H9 (cell line): ENCODE measurements around the gene RALGAPA2. TPM values are rescaled to one million over a fixed set of nuclear protein-coding genes. Genes with fewer than 3 reads are reported as not detected.

Experiments
- DNase-seq: peaks from one replicate; pipeline ENCODE4 v3.0.0-alpha.2; 2017
- H2AFZ ChIP-seq: one replicate; pipeline ENCODE4 v1.6.1; 2013; ENCODE audit warnings: mild to moderate bottlenecking, low read length, control low read depth, moderate library complexity
- H2AK5ac ChIP-seq: 2 replicates; pipeline ENCODE4 v1.6.1; 2013; ENCODE audit warnings: low read length, control low read depth, mixed read lengths; ENCODE audit not compliant: insufficient read length
- H2BK120ac ChIP-seq: one replicate; pipeline ENCODE4 v1.6.1; 2013; ENCODE audit warnings: low read depth, mild to moderate bottlenecking, low read length, control low read depth, inconsistent platforms; ENCODE audit not compliant: poor library complexity, severe bottlenecking
- H2BK12ac ChIP-seq: 2 replicates; pipeline ENCODE4 v1.6.1; 2013; ENCODE audit warnings: low read length, control low read depth, mixed read lengths, low read depth; ENCODE audit not compliant: insufficient read length
- H2BK15ac ChIP-seq: 2 replicates; pipeline ENCODE4 v1.6.1; 2013; ENCODE audit warnings: low read depth, low read length, control low read depth
- H2BK20ac ChIP-seq: one replicate; pipeline ENCODE4 v1.6.1; 2013; ENCODE audit warnings: low read depth, mild to moderate bottlenecking, low read length, control low read depth, inconsistent platforms; ENCODE audit not compliant: poor library complexity, severe bottlenecking
- H2BK5ac ChIP-seq: 2 replicates; pipeline ENCODE4 v1.6.1; 2013; ENCODE audit warnings: low read length, control low read depth, mixed read lengths; ENCODE audit not compliant: insufficient read length
- H3K14ac ChIP-seq: 2 replicates; pipeline ENCODE4 v1.6.1; 2013; ENCODE audit warnings: low read length, control low read depth; ENCODE audit not compliant: insufficient read depth
- H3K18ac ChIP-seq: 2 replicates; pipeline ENCODE4 v1.6.1; 2013; ENCODE audit warnings: low read depth, mild to moderate bottlenecking, mixed read lengths, low read length, control low read depth; ENCODE audit not compliant: insufficient read length
- H3K23ac ChIP-seq: 2 replicates; pipeline ENCODE4 v1.6.1; 2013; ENCODE audit warnings: low read length, control low read depth, mixed read lengths, low read depth; ENCODE audit not compliant: insufficient read length
- H3K23me2 ChIP-seq: 2 replicates; pipeline ENCODE4 v1.6.1; 2013; ENCODE audit warnings: low read depth, mild to moderate bottlenecking, mixed read lengths, low read length, control low read depth; ENCODE audit not compliant: insufficient read length, poor library complexity, severe bottlenecking
- H3K27ac ChIP-seq: 2 replicates; pipeline ENCODE4 v1.5.1; 2013; ENCODE audit warnings: low read length, control low read depth, mixed read lengths, low read depth; ENCODE audit not compliant: insufficient read length
- H3K27me3 ChIP-seq: 2 replicates; pipeline ENCODE4 v1.6.1; 2013; ENCODE audit warnings: low read length, control low read depth, inconsistent platforms; ENCODE audit not compliant: insufficient read depth
- H3K4ac ChIP-seq: 2 replicates; pipeline ENCODE4 v1.6.1; 2013; ENCODE audit warnings: low read depth, mild to moderate bottlenecking, control low read depth, inconsistent platforms, low read length, moderate library complexity
- H3K4me1 ChIP-seq: 2 replicates; pipeline ENCODE4 v1.6.1; 2013; ENCODE audit warnings: low read length, control low read depth, inconsistent platforms; ENCODE audit not compliant: insufficient read depth
- H3K4me2 ChIP-seq: 2 replicates; pipeline ENCODE4 v1.6.1; 2013; ENCODE audit warnings: low read length, control low read depth, mixed read lengths; ENCODE audit not compliant: insufficient read length, insufficient read depth
- H3K56ac ChIP-seq: 2 replicates; pipeline ENCODE4 v1.6.1; 2013; ENCODE audit warnings: low read depth, mild to moderate bottlenecking, mixed read lengths, low read length, control low read depth; ENCODE audit not compliant: insufficient read length
- H3K79me1 ChIP-seq: 2 replicates; pipeline ENCODE4 v1.6.1; 2013; ENCODE audit warnings: low read depth, mild to moderate bottlenecking, moderate library complexity, low read length, control low read depth, inconsistent platforms; ENCODE audit not compliant: insufficient read depth, poor library complexity, severe bottlenecking
- H3K79me2 ChIP-seq: 2 replicates; pipeline ENCODE4 v1.6.1; 2013; ENCODE audit warnings: low read length, control low read depth, inconsistent platforms; ENCODE audit not compliant: insufficient read depth
- H3K9ac ChIP-seq: 2 replicates; pipeline ENCODE4 v1.6.1; 2013; ENCODE audit warnings: low read length, control low read depth, mixed read lengths; ENCODE audit not compliant: insufficient read length; ENCODE audit errors: extremely low read depth
- H3K9me3 ChIP-seq: one replicate; pipeline ENCODE4 v1.6.1; 2013; ENCODE audit warnings: low read depth, low read length, inconsistent platforms; ENCODE audit not compliant: control insufficient read depth
- H3T11ph ChIP-seq: one replicate; pipeline ENCODE4 v1.6.1; 2013; ENCODE audit warnings: mild to moderate bottlenecking, low read length, control low read depth, inconsistent platforms
- H4K20me1 ChIP-seq: one replicate; pipeline ENCODE4 v1.6.1; 2013; ENCODE audit not compliant: control insufficient read depth, insufficient read length, insufficient read depth
- H4K5ac ChIP-seq: 2 replicates; pipeline ENCODE4 v1.6.1; 2013; ENCODE audit warnings: low read depth, mild to moderate bottlenecking, mixed read lengths, low read length, control low read depth; ENCODE audit not compliant: insufficient read length
- H4K8ac ChIP-seq: replicated peaks from 2 replicates; pipeline ENCODE4 v1.6.1; 2013; ENCODE audit warnings: low read length, control low read depth, mixed read lengths, low read depth; ENCODE audit not compliant: insufficient read length
- H4K91ac ChIP-seq: 2 replicates; pipeline ENCODE4 v1.6.1; 2013; ENCODE audit warnings: low read depth, mild to moderate bottlenecking, moderate library complexity, mixed read lengths, low read length, control low read depth; ENCODE audit not compliant: insufficient read length
- H3K27ac Mint-ChIP-seq, 3 experiments: 2 replicates in 2 of 3; 3 replicates in 1 of 3; pipeline ENCODE4 v1.8.0; 2020 to 2021; ENCODE audit warnings: mixed read lengths in 3 of 3, mild to moderate bottlenecking in 1 of 3, moderate library complexity in 1 of 3
- H3K27me3 Mint-ChIP-seq: 2 replicates; pipeline ENCODE4 v1.8.0; 2021; ENCODE audit warnings: low read depth, mild to moderate bottlenecking, moderate library complexity, mixed read lengths
- H3K36me3 Mint-ChIP-seq, 3 experiments: 2 replicates in 2 of 3; 3 replicates in 1 of 3; pipeline ENCODE4 v1.8.0; 2020 to 2021; ENCODE audit warnings: low read depth in 3 of 3, mixed read lengths in 3 of 3; ENCODE audit not compliant: insufficient read depth in 1 of 3
- H3K4me1 Mint-ChIP-seq, 2 experiments: 2 replicates each; pipeline ENCODE4 v1.8.0; 2020; ENCODE audit warnings: mixed read lengths in 2 of 2
- H3K4me3 Mint-ChIP-seq, 2 experiments: 2 replicates in 1 of 2; 3 replicates in 1 of 2; pipeline ENCODE4 v1.8.0; 2020 to 2021; ENCODE audit warnings: mild to moderate bottlenecking in 2 of 2, mixed read lengths in 2 of 2, moderate library complexity in 1 of 2
- H3K9me3 Mint-ChIP-seq, 2 experiments: 2 replicates in 1 of 2; 3 replicates in 1 of 2; pipeline ENCODE4 v1.8.0; 2020; ENCODE audit warnings: mild to moderate bottlenecking in 2 of 2, mixed read lengths in 2 of 2, moderate library complexity in 1 of 2
- CTCF ChIP-seq: fragments of 200-600 bp; sonication (generic); conservative IDR thresholded peaks from 3 replicates; pipeline ENCODE4 v1.8.0; 2021; ENCODE audit warnings: antibody characterized with exemption, mild to moderate bottlenecking
- WGBS: extraction: QIAGEN DNeasy Blood & Tissue Kit; methylation state at CpG from one replicate; pipeline ENCODE4 v1.1.7; 2013; ENCODE audit warnings: missing lambda C conversion rate, low lambda C conversion rate, mixed read lengths; ENCODE audit not compliant: insufficient read length; ENCODE audit errors: extremely low coverage; 5-methylcytosine and 5-hydroxymethylcytosine counted together
- total RNA-seq: library from RNA; stranded (reverse); gene quantifications from 2 replicates; pipeline ENCODE4 v1.2.1, GENCODE V29; 2021

RALGAPA2 gene
- total RNA-seq, 1 experiment from 2014 or later = 16.6 TPM

GRCh38 chr20:20525756-20526155, 186.7 kb downstream of the RALGAPA2 start:
- Histone ChIP-seq H4K20me1 (no peaks in the 10 kb centered on the region), H3K79me2 (no peaks in the 10 kb centered on the region), H2BK20ac (no peak overlapping the region), H3K4ac (no peak overlapping the region), H3K4me1 (no peaks in the 10 kb centered on the region), H3K14ac (no peak overlapping the region), H2BK15ac (no peak overlapping the region), H2AFZ (no peak overlapping the region), H3K27ac (no peak overlapping the region), H3K23ac (no peak overlapping the region), H4K5ac (no peak overlapping the region), H3K4me2 (no peak overlapping the region), H3K27me3 (no peaks in the 10 kb centered on the region), H3K9me3 (no peaks in the 10 kb centered on the region), H2BK12ac (no peak overlapping the region), H2AK5ac (no peak overlapping the region), H3T11ph (no peak overlapping the region), H3K23me2 (no peaks in the 10 kb centered on the region), H3K9ac (no peak overlapping the region), H3K79me1 (no peaks in the 10 kb centered on the region), H3K56ac (no peak overlapping the region), H2BK120ac (no peak overlapping the region), H3K18ac (no peak overlapping the region), H4K91ac (no peak overlapping the region), H4K8ac (no peak overlapping the region), H2BK5ac (no peak overlapping the region)
- WGBS = no CpG with 5 or more reads among the region's 6 CpGs
- no peak for DNase-seq
- Mint-ChIP-seq H3K9me3 (no peaks in the 10 kb centered on the region), H3K27ac (peak overlapping the region in 1 of 3 experiments; percentile 50; a peak in 2 of 7 replicates), H3K4me3 (no peak overlapping the region), H3K27me3 (no peaks in the 10 kb centered on the region; the same call in 1 of the 2 replicates), H3K36me3 (peaks cover 0 to 2% (median under 1%) of the 10 kb centered on the region in 3 experiments; a peak in 5 of 7 replicates), H3K4me1 (no peaks in the 10 kb centered on the region)
- no peak for TF ChIP-seq CTCF
